GM23248 (cell line): ENCODE measurements around the gene ACY1. TPM values are rescaled to one million over a fixed set of nuclear protein-coding genes. Genes with fewer than 3 reads are reported as not detected.

Source experiments
- DNase-seq: peaks from one replicate; pipeline ENCODE4 v3.0.0-alpha.2; 2015
- H2AFZ ChIP-seq: fragments of 200-600 bp; sonication (generic); 2 replicates; pipeline ENCODE4 v1.6.1; 2016; ENCODE audit warnings: antibody characterized with exemption
- H3F3A ChIP-seq: fragments of 200-600 bp; sonication (generic); 2 replicates; pipeline ENCODE4 v1.6.1; 2016; ENCODE audit warnings: mild to moderate bottlenecking, antibody characterized with exemption, mixed run types; ENCODE audit not compliant: insufficient read depth
- H3K27ac ChIP-seq: fragments of 200-600 bp; sonication (generic); 2 replicates; pipeline ENCODE4 v1.5.1; 2016; ENCODE audit warnings: mild to moderate bottlenecking
- H3K27me3 ChIP-seq: fragments of 200-600 bp; sonication (generic); replicated peaks from 2 replicates; pipeline ENCODE4 v1.6.1; 2016; ENCODE audit warnings: mild to moderate bottlenecking; ENCODE audit not compliant: insufficient read depth
- H3K36me3 ChIP-seq: fragments of 200-600 bp; sonication (generic); 2 replicates; pipeline ENCODE4 v1.6.1; 2016; ENCODE audit warnings: low read depth, mild to moderate bottlenecking
- H3K4me1 ChIP-seq: fragments of 200-600 bp; sonication (generic); 2 replicates; pipeline ENCODE4 v1.6.1; 2016; ENCODE audit warnings: mild to moderate bottlenecking; ENCODE audit not compliant: insufficient read depth
- H3K4me2 ChIP-seq: fragments of 200-600 bp; sonication (generic); one replicate; pipeline ENCODE4 v1.6.1; 2016; ENCODE audit warnings: mild to moderate bottlenecking; ENCODE audit not compliant: unreplicated experiment
- H3K4me3 ChIP-seq: fragments of 200-600 bp; sonication (generic); 2 replicates; pipeline ENCODE4 v1.5.1; 2016; ENCODE audit warnings: mild to moderate bottlenecking
- H3K79me2 ChIP-seq: fragments of 200-600 bp; sonication (generic); 2 replicates; pipeline ENCODE4 v1.6.1; 2016; ENCODE audit warnings: mild to moderate bottlenecking; ENCODE audit not compliant: insufficient read depth
- H3K9ac ChIP-seq: fragments of 200-600 bp; sonication (generic); 2 replicates; pipeline ENCODE4 v1.6.1; 2016; ENCODE audit warnings: mild to moderate bottlenecking
- H3K9me2 ChIP-seq: fragments of 200-600 bp; sonication (generic); 2 replicates; pipeline ENCODE4 v1.6.1; 2016; ENCODE audit warnings: mixed run types, mild to moderate bottlenecking, moderate library complexity; ENCODE audit not compliant: insufficient read depth
- H3K9me3 ChIP-seq: fragments of 200-600 bp; sonication (generic); one replicate; pipeline ENCODE4 v1.6.1; 2017; ENCODE audit warnings: low read depth
- H4K20me1 ChIP-seq: fragments of 200-600 bp; sonication (generic); 2 replicates; pipeline ENCODE4 v1.6.0; 2016; ENCODE audit not compliant: insufficient read depth
- EZH2 ChIP-seq: fragments of 200-600 bp; sonication (generic); IDR thresholded peaks from 2 replicates; pipeline ENCODE4 v1.6.1; 2018; ENCODE audit warnings: antibody characterized with exemption, mild to moderate bottlenecking; ENCODE audit not compliant: insufficient read depth, poor library complexity, severe bottlenecking
- EZH2phosphoT487 ChIP-seq: fragments of 200-600 bp; sonication (generic); IDR thresholded peaks from 2 replicates; pipeline ENCODE4 v1.6.1; 2018; ENCODE audit warnings: antibody characterized with exemption, moderate library complexity, mild to moderate bottlenecking, low read depth; ENCODE audit not compliant: insufficient read depth
- WGBS, 2 experiments: methylation state at CpG; one replicate each; pipeline ENCODE4 v1.1.6; 2015 to 2017; ENCODE audit warnings: low lambda C conversion rate in 2 of 2, low coverage in 1 of 2; ENCODE audit errors: missing lambda C conversion rate in 2 of 2; 5-methylcytosine and 5-hydroxymethylcytosine counted together
- in situ Hi-C: fragments of 300-500 bp; cut with MboI; formaldehyde crosslinking; loops from 2 replicates; pipeline ENCODE4 v1.15.0; 2020
- polyA plus RNA-seq: library from polyadenylated mRNA; unstranded; fragments of >200 nt; fragmentation: Nextera tagmentation; extraction: Ambion mirVana; gene quantifications from 2 replicates; pipeline ENCODE4 v1.2.1, GENCODE V29; 2016
- total RNA-seq: library from RNA; depleted of rRNA; stranded (reverse); fragments of >200 nt; shearing (Covaris generic); gene quantifications from 2 replicates; pipeline ENCODE4 v1.2.3, GENCODE V29; 2014

ACY1 gene
- total and polyA plus RNA-seq, 2 experiments from 2014 or later: 35.8 to 73.6 TPM

DNA sequence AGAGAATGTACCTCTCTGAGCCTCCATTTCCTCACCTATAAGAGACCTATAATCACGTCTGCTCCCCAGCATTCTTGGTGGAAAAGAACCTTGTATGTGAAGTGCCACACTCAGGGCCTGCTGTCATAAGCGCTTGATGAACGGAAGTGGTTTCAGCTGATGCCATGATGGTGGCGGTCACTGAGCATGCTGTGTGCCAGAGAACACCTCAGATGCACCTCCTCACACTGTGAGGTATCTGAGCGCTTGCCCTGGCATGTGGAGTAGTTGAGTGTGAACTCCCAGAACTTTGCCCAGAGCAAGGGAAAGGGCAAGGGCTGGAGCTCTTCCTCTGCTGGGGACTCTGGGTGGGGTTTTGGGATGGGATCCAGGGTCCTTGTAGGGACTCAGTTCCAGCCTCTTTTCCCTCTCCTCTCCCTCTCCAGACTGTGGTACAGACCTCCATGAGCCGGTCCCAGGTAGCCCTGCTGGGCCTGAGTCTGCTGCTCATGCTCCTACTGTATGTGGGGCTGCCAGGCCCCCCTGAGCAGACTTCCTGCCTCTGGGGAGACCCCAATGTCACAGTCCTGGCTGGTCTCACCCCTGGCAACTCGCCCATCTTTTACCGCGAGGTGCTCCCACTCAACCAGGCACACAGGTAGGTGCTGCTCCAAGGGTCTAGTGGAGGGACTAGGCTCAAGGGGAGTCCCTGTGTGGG, 5.7 kb upstream of the ACY1 start:
- H3K4me3 ChIP-seq: no peak overlapping the region
- H2AFZ ChIP-seq: no peak overlapping the region
- no peak overlapping the region for H3K27ac ChIP-seq
- H3K9me3 ChIP-seq: no peaks in the 10 kb centered on the region
- H3K4me1 ChIP-seq: peaks cover 19% of the 10 kb centered on the region
- peaks cover 21% of the 10 kb centered on the region for H3F3A ChIP-seq
- no peaks in the 10 kb centered on the region for H3K9me2 ChIP-seq
- H3K27me3 ChIP-seq: no peaks in the 10 kb centered on the region
- no peak for DNase-seq
- H3K4me2 ChIP-seq: no peak overlapping the region
- H4K20me1 ChIP-seq: no peaks in the 10 kb centered on the region
- peaks cover 38% of the 10 kb centered on the region for H3K79me2 ChIP-seq
- in situ Hi-C loops: no loop called here
- no peak overlapping the region for H3K9ac ChIP-seq
- no peaks in the 10 kb centered on the region for H3K36me3 ChIP-seq
- WGBS, 2 experiments: 84 to 85% methylated on average over 9 of the region's 9 CpGs
- TF ChIP-seq EZH2 (no peak), EZH2phosphoT487 (no peak)

DNA sequence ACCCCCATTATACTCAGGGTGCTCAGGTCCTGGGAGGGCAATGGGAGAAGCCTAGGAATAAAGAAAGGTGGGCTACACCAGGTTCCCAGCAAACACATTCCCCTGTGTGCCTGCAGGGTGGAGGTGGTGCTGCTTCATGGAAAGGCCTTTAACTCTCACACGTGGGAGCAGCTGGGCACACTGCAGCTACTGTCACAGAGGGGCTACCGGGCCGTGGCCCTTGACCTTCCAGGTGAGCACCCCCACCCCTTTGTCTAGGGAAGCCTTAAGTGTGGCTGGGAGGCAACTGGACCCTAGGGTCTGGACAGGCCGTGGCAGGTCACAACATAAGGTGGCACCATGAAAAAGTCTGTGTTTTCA, 5.2 kb upstream of the ACY1 start:
- Histone ChIP-seq H3K9ac (no peak overlapping the region), H3K36me3 (no peaks in the 10 kb centered on the region), H3K9me3 (no peaks in the 10 kb centered on the region), H3K4me3 (no peak overlapping the region), H3K4me2 (no peak overlapping the region), H3K79me2 (peaks cover 34% of the 10 kb centered on the region), H3K9me2 (no peaks in the 10 kb centered on the region), H3K27ac (no peak overlapping the region), H3K27me3 (no peaks in the 10 kb centered on the region), H3K4me1 (peaks cover 20% of the 10 kb centered on the region), H3F3A (peaks cover 24% of the 10 kb centered on the region), H4K20me1 (no peaks in the 10 kb centered on the region), H2AFZ (no peak overlapping the region)
- WGBS, 2 experiments: 54 to 66% methylated on average over 4 of the region's 4 CpGs
- DNase-seq: no peak
- in situ Hi-C loops: no loop called here
- TF ChIP-seq EZH2 (no peak), EZH2phosphoT487 (no peak)

DNA sequence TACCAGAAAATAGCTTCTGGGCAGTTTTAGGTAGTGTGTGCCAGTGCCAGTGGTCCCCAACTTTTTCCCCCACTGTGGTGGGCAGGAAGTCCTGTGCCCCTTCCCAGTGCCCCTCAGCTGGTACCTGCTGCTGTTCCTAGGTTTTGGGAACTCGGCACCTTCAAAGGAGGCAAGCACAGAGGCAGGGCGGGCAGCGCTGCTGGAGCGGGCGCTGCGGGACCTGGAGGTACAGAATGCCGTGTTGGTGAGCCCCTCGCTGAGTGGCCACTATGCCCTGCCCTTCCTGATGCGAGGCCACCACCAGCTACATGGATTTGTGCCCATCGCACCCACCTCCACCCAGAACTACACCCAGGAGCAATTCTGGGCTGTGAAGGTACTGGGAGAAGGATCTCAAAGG, 3.1 kb upstream of the ACY1 start:
- no peak for TF ChIP-seq EZH2
- TF ChIP-seq EZH2phosphoT487: no peak
- 92 to 94% methylated on average over 10 of the region's 10 CpGs for WGBS, 2 experiments
- H2AFZ ChIP-seq: no peak overlapping the region
- peaks cover 45% of the 10 kb centered on the region for H3K79me2 ChIP-seq
- H3K9me2 ChIP-seq: no peaks in the 10 kb centered on the region
- H3K4me1 ChIP-seq: peaks cover 22% of the 10 kb centered on the region
- no peak overlapping the region for H3K4me3 ChIP-seq
- no peak overlapping the region for H3K27ac ChIP-seq
- H3K36me3 ChIP-seq: no peaks in the 10 kb centered on the region
- no peak overlapping the region for H3K9ac ChIP-seq
- H3K9me3 ChIP-seq: no peaks in the 10 kb centered on the region
- in situ Hi-C loops: no loop called here
- no peaks in the 10 kb centered on the region for H3K27me3 ChIP-seq
- no peaks in the 10 kb centered on the region for H4K20me1 ChIP-seq
- no peak for DNase-seq
- no peak overlapping the region for H3K4me2 ChIP-seq
- H3F3A ChIP-seq: peaks cover 27% of the 10 kb centered on the region

DNA sequence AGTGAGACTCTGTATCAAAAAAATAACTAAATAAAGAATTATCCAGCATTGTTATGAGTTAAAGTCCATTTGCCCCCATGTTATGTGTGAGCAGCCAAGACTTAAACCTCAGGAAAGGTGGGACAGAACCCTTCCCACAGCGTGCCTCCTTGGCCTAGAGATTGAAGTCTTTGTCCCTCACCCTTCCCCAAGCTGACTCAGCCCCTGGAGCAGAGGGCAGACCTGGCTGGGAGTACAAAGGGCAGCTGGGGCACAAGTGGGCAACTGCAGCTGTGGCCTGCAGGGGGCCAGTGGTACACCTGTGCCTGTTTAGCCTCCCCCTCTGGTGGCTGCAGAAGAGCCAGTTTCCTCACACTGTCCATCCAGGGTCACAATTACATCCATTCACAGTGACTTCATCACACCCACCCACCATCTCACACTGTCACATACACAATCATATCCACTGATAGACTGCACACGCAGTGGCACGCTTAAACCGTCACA, 940 bp upstream of the ACY1 start:
- TF ChIP-seq EZH2: no peak
- no peak for TF ChIP-seq EZH2phosphoT487
- 3% methylated on average over 4 of the region's 4 CpGs for WGBS, 2 experiments

More for the DNA sequence above, 940 bp upstream of the ACY1 start:
- Histone ChIP-seq H3K9ac (peak overlapping the region; percentile 88), H3K27ac (peak overlapping the region; percentile 93), H3K4me2 (peak overlapping the region; percentile 96), H3K79me2 (peaks cover 45% of the 10 kb centered on the region), H3K36me3 (no peaks in the 10 kb centered on the region), H3F3A (peaks cover 13% of the 10 kb centered on the region), H3K27me3 (no peaks in the 10 kb centered on the region), H4K20me1 (no peaks in the 10 kb centered on the region), H2AFZ (peak overlapping the region; percentile 83), H3K4me3 (peak overlapping the region; percentile 79), H3K9me2 (no peaks in the 10 kb centered on the region), H3K4me1 (peaks cover 18% of the 10 kb centered on the region), H3K9me3 (no peaks in the 10 kb centered on the region)
- in situ Hi-C loops: no loop called here
- peak; percentile 59 for DNase-seq
